ENCODE data around the gene KCNG1. TPM values are rescaled to one million over a fixed set of nuclear protein-coding genes. Genes with fewer than 3 reads are reported as not detected.

KCNG1 gene
- total and polyA plus RNA-seq, 2 of the 13 experiments (the other 11 are each of a cell fraction or from before 2014, with no cell fraction given) = not detected

- TF ChIP-seq NAIF1 (CRISPR knock-in tag; IDR thresholded peaks at IDR 0.05; ENCODE audit: borderline replicate concordance) (no peak; the same call in 1 of the 2 replicates), ZNF484 (CRISPR knock-in tag; IDR thresholded peaks at IDR 0.05; ENCODE audit: borderline replicate concordance, low read depth) (no peak), ZNF772 (CRISPR knock-in tag; IDR thresholded peaks at IDR 0.05) (peak; percentile 54; the same call in 1 of the 2 replicates), MBD4 (IDR thresholded peaks at IDR 0.05; ENCODE audit: borderline replicate concordance, low read length) (no peak), ZFP41 (CRISPR knock-in tag; IDR thresholded peaks at IDR 0.05; ENCODE audit: borderline replicate concordance) (no peak), ZFP90 (CRISPR knock-in tag; IDR thresholded peaks at IDR 0.05; ENCODE audit: borderline replicate concordance) (0 out of 2 replicates have a peak, but pooled peaks have one; percentile 74), KAT2B (IDR thresholded peaks at IDR 0.05; ENCODE audit: borderline replicate concordance, low read depth, low read length) (no peak), ARNT (IDR thresholded peaks at IDR 0.05) (no peak), HOXA7 (CRISPR knock-in tag; IDR thresholded peaks at IDR 0.05) (no peak), ZNF337 (CRISPR knock-in tag; IDR thresholded peaks at IDR 0.05; ENCODE audit: borderline replicate concordance, low read depth) (peak; percentile 66; the same call in 1 of the 2 replicates), KMT2B (CRISPR knock-in tag; IDR thresholded peaks at IDR 0.05) (peak; percentile 92), SAFB2 (CRISPR knock-in tag; IDR thresholded peaks at IDR 0.05; ENCODE audit: borderline replicate concordance, low read depth) (no peak), ZFP37 (CRISPR knock-in tag; IDR thresholded peaks at IDR 0.05; ENCODE audit: borderline replicate concordance) (0 out of 2 replicates have a peak, but pooled peaks have one; percentile 20), ZFP36L2 (CRISPR knock-in tag; IDR thresholded peaks at IDR 0.05) (peak; percentile 42; the same call in 1 of the 2 replicates), ZNF605 (CRISPR knock-in tag; IDR thresholded peaks at IDR 0.05) (peak; percentile 92), ZNF260 (CRISPR knock-in tag; IDR thresholded peaks at IDR 0.05; ENCODE audit: borderline replicate concordance, low read depth) (no peak), KDM3A (CRISPR knock-in tag; IDR thresholded peaks at IDR 0.05; ENCODE audit: low read depth) (0 out of 2 replicates have a peak, but pooled peaks have one; percentile 63), ZFP36 (IDR thresholded peaks at IDR 0.05; ENCODE audit: borderline replicate concordance, low read depth, low read length, partially characterized antibody) (no peak), CBFB (CRISPR knock-in tag; IDR thresholded peaks at IDR 0.05) (no peak; the same call in 1 of the 2 replicates), ELF1 (CRISPR knock-in tag; IDR thresholded peaks at IDR 0.05) (peak; percentile 95), IRX3 (CRISPR knock-in tag; IDR thresholded peaks at IDR 0.05; ENCODE audit: borderline replicate concordance, low read depth) (no peak)
- TF ChIP-seq, protein P1, sequence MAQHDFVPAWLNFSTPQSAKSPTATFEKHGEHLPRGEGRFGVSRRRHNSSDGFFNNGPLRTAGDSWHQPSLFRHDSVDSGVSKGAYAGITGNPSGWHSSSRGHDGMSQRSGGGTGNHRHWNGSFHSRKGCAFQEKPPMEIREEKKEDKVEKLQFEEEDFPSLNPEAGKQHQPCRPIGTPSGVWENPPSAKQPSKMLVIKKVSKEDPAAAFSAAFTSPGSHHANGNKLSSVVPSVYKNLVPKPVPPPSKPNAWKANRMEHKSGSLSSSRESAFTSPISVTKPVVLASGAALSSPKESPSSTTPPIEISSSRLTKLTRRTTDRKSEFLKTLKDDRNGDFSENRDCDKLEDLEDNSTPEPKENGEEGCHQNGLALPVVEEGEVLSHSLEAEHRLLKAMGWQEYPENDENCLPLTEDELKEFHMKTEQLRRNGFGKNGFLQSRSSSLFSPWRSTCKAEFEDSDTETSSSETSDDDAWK (CRISPR knock-in tag; IDR thresholded peaks at IDR 0.05) = no peak
- TF ChIP-seq, protein P2, sequence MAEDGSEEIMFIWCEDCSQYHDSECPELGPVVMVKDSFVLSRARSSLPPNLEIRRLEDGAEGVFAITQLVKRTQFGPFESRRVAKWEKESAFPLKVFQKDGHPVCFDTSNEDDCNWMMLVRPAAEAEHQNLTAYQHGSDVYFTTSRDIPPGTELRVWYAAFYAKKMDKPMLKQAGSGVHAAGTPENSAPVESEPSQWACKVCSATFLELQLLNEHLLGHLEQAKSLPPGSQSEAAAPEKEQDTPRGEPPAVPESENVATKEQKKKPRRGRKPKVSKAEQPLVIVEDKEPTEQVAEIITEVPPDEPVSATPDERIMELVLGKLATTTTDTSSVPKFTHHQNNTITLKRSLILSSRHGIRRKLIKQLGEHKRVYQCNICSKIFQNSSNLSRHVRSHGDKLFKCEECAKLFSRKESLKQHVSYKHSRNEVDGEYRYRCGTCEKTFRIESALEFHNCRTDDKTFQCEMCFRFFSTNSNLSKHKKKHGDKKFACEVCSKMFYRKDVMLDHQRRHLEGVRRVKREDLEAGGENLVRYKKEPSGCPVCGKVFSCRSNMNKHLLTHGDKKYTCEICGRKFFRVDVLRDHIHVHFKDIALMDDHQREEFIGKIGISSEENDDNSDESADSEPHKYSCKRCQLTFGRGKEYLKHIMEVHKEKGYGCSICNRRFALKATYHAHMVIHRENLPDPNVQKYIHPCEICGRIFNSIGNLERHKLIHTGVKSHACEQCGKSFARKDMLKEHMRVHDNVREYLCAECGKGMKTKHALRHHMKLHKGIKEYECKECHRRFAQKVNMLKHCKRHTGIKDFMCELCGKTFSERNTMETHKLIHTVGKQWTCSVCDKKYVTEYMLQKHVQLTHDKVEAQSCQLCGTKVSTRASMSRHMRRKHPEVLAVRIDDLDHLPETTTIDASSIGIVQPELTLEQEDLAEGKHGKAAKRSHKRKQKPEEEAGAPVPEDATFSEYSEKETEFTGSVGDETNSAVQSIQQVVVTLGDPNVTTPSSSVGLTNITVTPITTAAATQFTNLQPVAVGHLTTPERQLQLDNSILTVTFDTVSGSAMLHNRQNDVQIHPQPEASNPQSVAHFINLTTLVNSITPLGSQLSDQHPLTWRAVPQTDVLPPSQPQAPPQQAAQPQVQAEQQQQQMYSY (CRISPR knock-in tag; IDR thresholded peaks at IDR 0.05) = no peak
These were observed 64.9 kb downstream of the KCNG1 start, which contains the start of gene DPM1 (continued) for GRCh38 chr20:50957798-50958614.
